SK-N-SH treated with all-trans-retinoic acid at 6 μM for 48 hours (cell line): ENCODE results near the gene DEGS1.

ENCODE experiments used
- BACH2 ChIP-seq: fragments of 250-450 bp; sonication (Bioruptor Pico); IDR thresholded peaks from 2 replicates; pipeline ENCODE4 v1.9.0; 2021; ENCODE audit warnings: mild to moderate bottlenecking, borderline replicate concordance
- GLIS3 ChIP-seq: fragments of 250-450 bp; sonication (Bioruptor Pico); IDR thresholded peaks from 2 replicates; pipeline ENCODE4 v1.5.0; 2020; ENCODE audit warnings: mild to moderate bottlenecking, moderate library complexity
- RARB ChIP-seq: fragments of 250-450 bp; sonication (Bioruptor Pico); IDR thresholded peaks from 2 replicates; pipeline ENCODE4 v1.8.0; 2021; ENCODE audit warnings: mild to moderate bottlenecking, moderate library complexity
- TCF4 ChIP-seq: fragments of 250-450 bp; sonication (Bioruptor Pico); IDR thresholded peaks from 2 replicates; pipeline ENCODE4 v1.8.0; 2021; ENCODE audit warnings: mild to moderate bottlenecking, moderate library complexity, borderline replicate concordance
- TOX ChIP-seq: fragments of 250-450 bp; sonication (Bioruptor Pico); IDR thresholded peaks from 2 replicates; pipeline ENCODE4 v1.8.0; 2021; ENCODE audit warnings: mild to moderate bottlenecking, moderate library complexity, borderline replicate concordance
- TSHZ2 ChIP-seq: fragments of 250-450 bp; sonication (Bioruptor Pico); IDR thresholded peaks from 2 replicates; pipeline ENCODE4 v1.5.0; 2020; ENCODE audit warnings: mild to moderate bottlenecking, moderate library complexity
- ZC3H10 ChIP-seq: fragments of 250-450 bp; sonication (Bioruptor Pico); IDR thresholded peaks from 2 replicates; pipeline ENCODE4 v1.5.1; 2021; ENCODE audit warnings: mild to moderate bottlenecking, moderate library complexity
- ZFP3 ChIP-seq: fragments of 250-450 bp; sonication (Bioruptor Pico); IDR thresholded peaks from 2 replicates; pipeline ENCODE4 v1.5.0; 2020; ENCODE audit warnings: mild to moderate bottlenecking, moderate library complexity
- ZNF565 ChIP-seq: fragments of 450-650 bp; formaldehyde crosslinking; conservative IDR thresholded peaks from 2 replicates; pipeline ENCODE4 v1.5.0; 2020; ENCODE audit warnings: low read depth, mild to moderate bottlenecking, moderate library complexity
- TF ChIP-seq, protein P1 (sequence below): fragments of 250-450 bp; sonication (Bioruptor Pico); IDR thresholded peaks from 2 replicates; pipeline ENCODE4 v1.8.0; 2020; ENCODE audit warnings: mild to moderate bottlenecking, moderate library complexity, borderline replicate concordance

- TF ChIP-seq, protein P1, sequence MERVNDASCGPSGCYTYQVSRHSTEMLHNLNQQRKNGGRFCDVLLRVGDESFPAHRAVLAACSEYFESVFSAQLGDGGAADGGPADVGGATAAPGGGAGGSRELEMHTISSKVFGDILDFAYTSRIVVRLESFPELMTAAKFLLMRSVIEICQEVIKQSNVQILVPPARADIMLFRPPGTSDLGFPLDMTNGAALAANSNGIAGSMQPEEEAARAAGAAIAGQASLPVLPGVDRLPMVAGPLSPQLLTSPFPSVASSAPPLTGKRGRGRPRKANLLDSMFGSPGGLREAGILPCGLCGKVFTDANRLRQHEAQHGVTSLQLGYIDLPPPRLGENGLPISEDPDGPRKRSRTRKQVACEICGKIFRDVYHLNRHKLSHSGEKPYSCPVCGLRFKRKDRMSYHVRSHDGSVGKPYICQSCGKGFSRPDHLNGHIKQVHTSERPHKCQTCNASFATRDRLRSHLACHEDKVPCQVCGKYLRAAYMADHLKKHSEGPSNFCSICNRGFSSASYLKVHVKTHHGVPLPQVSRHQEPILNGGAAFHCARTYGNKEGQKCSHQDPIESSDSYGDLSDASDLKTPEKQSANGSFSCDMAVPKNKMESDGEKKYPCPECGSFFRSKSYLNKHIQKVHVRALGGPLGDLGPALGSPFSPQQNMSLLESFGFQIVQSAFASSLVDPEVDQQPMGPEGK (CRISPR knock-in tag) = no peak
- TF ChIP-seq ZC3H10 = no peak
- no peak for TF ChIP-seq BACH2 (CRISPR knock-in tag)
- no peak for TF ChIP-seq TOX (CRISPR knock-in tag)
- no peak for TF ChIP-seq ZFP3
- no peak for TF ChIP-seq RARB (CRISPR knock-in tag)
- TF ChIP-seq ZNF565 (CRISPR knock-in tag) = no peak
- TF ChIP-seq TCF4 = no peak
- no peak for TF ChIP-seq TSHZ2 (CRISPR knock-in tag)
- no peak for TF ChIP-seq GLIS3 (CRISPR knock-in tag)
These were observed 36.6 kb downstream of the DEGS1 start for GRCh38 chr1:224219612-224220059.
